IMR-90 (cell line): ENCODE results near the gene PRKCE. TPM values are rescaled to one million over a fixed set of nuclear protein-coding genes. Genes with fewer than 3 reads are reported as not detected.
A peak's percentile ranks its signal among the peaks of the same experiment; 100 is the strongest.

Source experiments
- ATAC-seq: fragments of 200-7000 bp; cut with Tn5 transposase; 2 replicates; pipeline ENCODE4 v1.9.1; 2020; ENCODE audit warnings: low read depth, mild to moderate bottlenecking, moderate library complexity
- BruUV-seq: library from RNA; stranded (reverse); fragments of 400-500 nt; replicated peaks from 2 replicates; lab custom pipeline; 2021; lab: Mats Ljungman, UMichigan
- CTCF ChIA-PET: fragments of 300-600 bp; formaldehyde crosslinking; extraction: SDS; loops from one replicate; lab custom pipeline; 2021; ENCODE audit warnings: antibody characterized with exemption; lab: Yijun Ruan, JAX
- POLR2A ChIA-PET: fragments of 300-600 bp; sonication (Branson Sonifier 250); formaldehyde crosslinking; loops from one replicate; lab custom pipeline; 2022; ENCODE audit warnings: antibody characterized with exemption; ENCODE audit not compliant: unreplicated experiment; lab: Charles Lee
- DNase-seq: peaks from one replicate; pipeline ENCODE4 v3.0.0; 2013
- H2AFZ ChIP-seq: replicated peaks from 2 replicates; pipeline ENCODE3; 2013; ENCODE audit warnings: low read length, mild to moderate bottlenecking; ENCODE audit not compliant: poor library complexity
- H2AK5ac ChIP-seq: 2 replicates; pipeline ENCODE4 v1.6.1; 2013; ENCODE audit warnings: low read depth, low read length, inconsistent platforms
- H2AK9ac ChIP-seq: replicated peaks from 2 replicates; pipeline ENCODE3; 2013; ENCODE audit warnings: mild to moderate bottlenecking, low read depth, low read length, moderate library complexity; ENCODE audit not compliant: poor library complexity
- H2BK120ac ChIP-seq: 2 replicates; pipeline ENCODE4 v1.6.1; 2013; ENCODE audit warnings: low read depth, low read length, inconsistent platforms
- H2BK15ac ChIP-seq: 3 replicates; pipeline ENCODE4 v1.6.1; 2013; ENCODE audit warnings: low read depth, low read length, inconsistent platforms
- H2BK20ac ChIP-seq: 2 replicates; pipeline ENCODE4 v1.6.1; 2013; ENCODE audit warnings: low read depth, mild to moderate bottlenecking, inconsistent platforms, low read length, moderate library complexity
- H2BK5ac ChIP-seq: 2 replicates; pipeline ENCODE4 v1.6.1; 2013; ENCODE audit warnings: mild to moderate bottlenecking, low read depth, low read length, inconsistent platforms; ENCODE audit not compliant: poor library complexity, severe bottlenecking
- H3K14ac ChIP-seq: replicated peaks from 2 replicates; pipeline ENCODE4 v1.6.1; 2013; ENCODE audit warnings: low read depth, low read length, inconsistent platforms
- H3K18ac ChIP-seq: 2 replicates; pipeline ENCODE4 v1.6.1; 2013; ENCODE audit warnings: low read depth, low read length, control low read depth
- H3K23ac ChIP-seq: 2 replicates; pipeline ENCODE4 v1.6.1; 2013; ENCODE audit warnings: low read depth, low read length, inconsistent platforms
- H3K27ac ChIP-seq: 2 replicates; pipeline ENCODE4 v1.5.1; 2013; ENCODE audit warnings: mild to moderate bottlenecking, control low read depth, low read length; ENCODE audit not compliant: insufficient read depth
- H3K27me3 ChIP-seq: 2 replicates; pipeline ENCODE4 v1.6.1; 2013; ENCODE audit warnings: low read length; ENCODE audit not compliant: control insufficient read depth, insufficient read depth
- H3K36me3 ChIP-seq: 2 replicates; pipeline ENCODE4 v1.6.1; 2013; ENCODE audit warnings: low read length, mixed read lengths; ENCODE audit not compliant: control insufficient read depth, insufficient read depth
- H3K4ac ChIP-seq: 2 replicates; pipeline ENCODE4 v1.6.1; 2013; ENCODE audit warnings: low read depth, low read length, inconsistent platforms
- H3K4me1 ChIP-seq: 2 replicates; pipeline ENCODE4 v1.6.1; 2013; ENCODE audit warnings: low read length, mixed read lengths; ENCODE audit not compliant: control insufficient read depth, insufficient read depth
- H3K4me2 ChIP-seq: 2 replicates; pipeline ENCODE4 v1.6.1; 2013; ENCODE audit warnings: low read depth, mild to moderate bottlenecking, control low read depth, low read length, moderate library complexity
- H3K4me3 ChIP-seq: 2 replicates; pipeline ENCODE4 v1.5.1; 2013; ENCODE audit warnings: low read depth, mild to moderate bottlenecking, control low read depth, low read length, moderate library complexity; ENCODE audit not compliant: insufficient read depth
- H3K56ac ChIP-seq: 2 replicates; pipeline ENCODE4 v1.6.1; 2013; ENCODE audit warnings: low read length, inconsistent platforms; ENCODE audit not compliant: insufficient read depth; ENCODE audit errors: extremely low read depth
- H3K79me1 ChIP-seq, 2 experiments: 2 replicates each; pipeline ENCODE4 v1.6.1; 2013; ENCODE audit warnings: low read length in 2 of 2, inconsistent platforms in 1 of 2, low read depth in 1 of 2
- H3K9ac ChIP-seq: 2 replicates; pipeline ENCODE4 v1.6.1; 2013; ENCODE audit warnings: low read depth, low read length, control low read depth
- H3K9me1 ChIP-seq: 2 replicates; pipeline ENCODE4 v1.6.1; 2013; ENCODE audit warnings: low read length, inconsistent platforms; ENCODE audit not compliant: insufficient read depth
- H3K9me3 ChIP-seq: 2 replicates; pipeline ENCODE4 v1.6.1; 2013; ENCODE audit warnings: low read length; ENCODE audit not compliant: control insufficient read depth, insufficient read depth
- H4K20me1 ChIP-seq: 2 replicates; pipeline ENCODE4 v1.6.1; 2013; ENCODE audit warnings: low read length, inconsistent platforms; ENCODE audit not compliant: insufficient read depth
- H4K5ac ChIP-seq: 2 replicates; pipeline ENCODE4 v1.6.1; 2013; ENCODE audit warnings: mild to moderate bottlenecking, low read depth, low read length, control low read depth
- H4K8ac ChIP-seq, 2 experiments: 2 replicates each; pipeline ENCODE4 v1.6.1; 2013; ENCODE audit warnings: low read depth in 2 of 2, low read length in 2 of 2, control low read depth in 1 of 2, inconsistent platforms in 1 of 2
- H4K91ac ChIP-seq: 2 replicates; pipeline ENCODE4 v1.6.1; 2013; ENCODE audit warnings: low read depth, low read length, inconsistent platforms; ENCODE audit not compliant: insufficient read depth
- BHLHE40 ChIP-seq: fragments of 150-350 bp; IDR thresholded peaks from 2 replicates; pipeline ENCODE4 v1.6.1; 2016; ENCODE audit warnings: mild to moderate bottlenecking, low read depth, low read length
- CEBPB ChIP-seq: IDR thresholded peaks from 2 replicates; pipeline ENCODE4 v1.6.1; 2012; ENCODE audit warnings: low read depth, low read length, improper control_type of control experiment
- MAFK ChIP-seq: IDR thresholded peaks from 2 replicates; pipeline ENCODE4 v1.6.1; 2012; ENCODE audit warnings: low read depth, low read length, improper control_type of control experiment
- MXI1 ChIP-seq: IDR thresholded peaks from 2 replicates; pipeline ENCODE4 v1.6.1; 2012; ENCODE audit warnings: low read depth, mild to moderate bottlenecking, low read length, moderate library complexity, borderline replicate concordance
- POLR2A ChIP-seq: IDR thresholded peaks from 2 replicates; pipeline ENCODE4 v1.6.1; 2012; ENCODE audit warnings: mild to moderate bottlenecking, low read depth, low read length
- SMC3 ChIP-seq: fragments of 150-350 bp; IDR thresholded peaks from 2 replicates; pipeline ENCODE4 v1.6.1; 2016; ENCODE audit warnings: low read depth, mild to moderate bottlenecking, antibody characterized with exemption, low read length, moderate library complexity
- WGBS, 2 experiments: methylation state at CpG; one replicate each; pipeline versions ENCODE4 v1.1.5 to v1.1.7; 2013; ENCODE audit warnings: missing lambda C conversion rate in 2 of 2; ENCODE audit not compliant: insufficient read length in 1 of 2; ENCODE audit errors: extremely low coverage in 2 of 2; 5-methylcytosine and 5-hydroxymethylcytosine counted together
- dilution Hi-C: fragments of 300-500 bp; cut with HindIII; formaldehyde crosslinking; loops from one replicate; pipeline ENCODE4 v1.14.3; 2018; ENCODE audit warnings: low sequenced_read_pairs; ENCODE audit not compliant: unreplicated experiment
- in situ Hi-C: fragments of 300-500 bp; cut with MboI; formaldehyde crosslinking; loops from 3 replicates; pipeline ENCODE4 v1.14.3; 2019; ENCODE audit warnings: low sequenced_read_pairs, inconsistent platforms, mixed read lengths
- intact Hi-C: fragments of 100-400 bp; cut with micrococcal nuclease; formaldehyde crosslinking; loops from 2 replicates; pipeline ENCODE4 v1.10.0; 2022
- polyA plus RNA-seq, 3 experiments: library from polyadenylated mRNA; depleted of rRNA; stranded (reverse); fragments of >200 nt; gene quantifications; 2 replicates each; pipeline ENCODE4 v1.2.3, GENCODE V29; 2012; ENCODE audit warnings: low replicate concordance in 1 of 3
- total RNA-seq: library from RNA; depleted of rRNA; stranded (reverse); fragments of >200 nt; gene quantifications from 2 replicates; pipeline ENCODE4 v1.2.3, GENCODE V29; 2012
- TF ChIP-seq, protein P1 (sequence below): conservative IDR thresholded peaks from 2 replicates; pipeline ENCODE4 v1.5.1; 2012; ENCODE audit warnings: mild to moderate bottlenecking, low read depth, low read length, improper control_type of control experiment

The PRKCE gene
- total and polyA plus RNA-seq, 2 of the 4 experiments (the other 2 are of a cell fraction) = 8.1 to 32.4 TPM

DNA sequence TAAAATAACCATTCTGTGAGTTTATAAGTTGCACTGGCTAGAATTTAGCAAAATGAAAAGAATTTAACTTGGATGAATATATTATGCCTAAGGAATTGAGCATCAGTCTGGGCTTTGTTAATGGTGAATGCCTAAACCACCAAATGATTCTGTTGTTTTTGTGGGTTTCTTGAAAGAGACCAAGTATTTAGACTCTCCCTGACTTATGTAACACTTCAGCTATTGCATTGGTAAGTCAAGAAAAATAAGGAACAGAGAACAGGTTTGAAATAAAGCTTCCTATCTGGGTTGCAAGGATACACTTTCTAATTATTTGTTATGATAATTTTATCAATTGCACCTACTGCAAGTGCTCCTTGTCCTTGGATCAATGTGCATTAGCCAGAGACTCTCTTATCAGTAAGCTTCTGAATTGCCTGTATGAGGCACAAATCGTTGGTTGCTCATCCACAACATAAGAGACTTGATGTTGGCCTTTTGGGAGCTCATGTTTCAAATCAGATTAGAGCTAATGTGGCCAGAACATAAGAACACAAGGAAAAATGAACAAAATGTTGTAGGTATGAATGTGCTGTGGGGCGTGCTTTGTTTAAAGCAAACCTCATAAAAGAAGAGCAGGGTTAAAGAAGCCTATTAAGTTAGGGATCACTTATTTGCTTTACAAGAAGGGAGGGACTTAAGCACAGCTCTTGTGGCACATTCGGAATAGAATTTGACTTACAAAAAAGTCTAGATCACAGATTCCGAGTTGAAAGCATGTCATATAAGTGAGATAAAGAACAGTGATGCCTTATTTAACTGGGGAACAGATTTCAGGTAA, 37.2 kb downstream of the PRKCE start:
- Histone ChIP-seq H2BK15ac (no peak overlapping the region), H3K27ac (no peak overlapping the region), H4K5ac (no peak overlapping the region), H3K56ac (no peak overlapping the region), H2AK5ac (no peak overlapping the region), H3K4me1 (no peaks in the 10 kb centered on the region), H2AFZ (no peak overlapping the region), H3K23ac (no peak overlapping the region), H3K4me2 (no peak overlapping the region), H2BK120ac (no peak overlapping the region), H3K4ac (no peak overlapping the region), H3K14ac (no peak overlapping the region), H3K79me1 (peaks cover 2 to 33% of the 10 kb centered on the region in 2 experiments; a peak in 3 of 4 replicates), H4K91ac (no peak overlapping the region), H4K20me1 (peaks cover 12% of the 10 kb centered on the region), H3K36me3 (no peaks in the 10 kb centered on the region), H2BK5ac (no peak overlapping the region), H3K27me3 (no peaks in the 10 kb centered on the region), H2BK20ac (no peak overlapping the region), H3K9me3 (no peaks in the 10 kb centered on the region), H2AK9ac (no peak overlapping the region), H3K4me3 (no peak overlapping the region), H3K9ac (no peak overlapping the region), H3K9me1 (no peaks in the 10 kb centered on the region), H3K18ac (no peak overlapping the region), H4K8ac (no peak overlapping the region)
- no TSS peak for BruUV-seq
- WGBS, 2 experiments = 84% methylated on average over 2 of the region's 4 CpGs; no CpG with 5 or more reads in 1 of the 2 experiments
- dilution Hi-C loops = no loop called here
- TF ChIP-seq BHLHE40 (no peak), MAFK (no peak), MXI1 (no peak), SMC3 (no peak), POLR2A (no peak), CEBPB (no peak)
- TF ChIP-seq, protein P1, sequence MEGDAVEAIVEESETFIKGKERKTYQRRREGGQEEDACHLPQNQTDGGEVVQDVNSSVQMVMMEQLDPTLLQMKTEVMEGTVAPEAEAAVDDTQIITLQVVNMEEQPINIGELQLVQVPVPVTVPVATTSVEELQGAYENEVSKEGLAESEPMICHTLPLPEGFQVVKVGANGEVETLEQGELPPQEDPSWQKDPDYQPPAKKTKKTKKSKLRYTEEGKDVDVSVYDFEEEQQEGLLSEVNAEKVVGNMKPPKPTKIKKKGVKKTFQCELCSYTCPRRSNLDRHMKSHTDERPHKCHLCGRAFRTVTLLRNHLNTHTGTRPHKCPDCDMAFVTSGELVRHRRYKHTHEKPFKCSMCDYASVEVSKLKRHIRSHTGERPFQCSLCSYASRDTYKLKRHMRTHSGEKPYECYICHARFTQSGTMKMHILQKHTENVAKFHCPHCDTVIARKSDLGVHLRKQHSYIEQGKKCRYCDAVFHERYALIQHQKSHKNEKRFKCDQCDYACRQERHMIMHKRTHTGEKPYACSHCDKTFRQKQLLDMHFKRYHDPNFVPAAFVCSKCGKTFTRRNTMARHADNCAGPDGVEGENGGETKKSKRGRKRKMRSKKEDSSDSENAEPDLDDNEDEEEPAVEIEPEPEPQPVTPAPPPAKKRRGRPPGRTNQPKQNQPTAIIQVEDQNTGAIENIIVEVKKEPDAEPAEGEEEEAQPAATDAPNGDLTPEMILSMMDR = no peak
- CTCF ChIA-PET = no interaction called here
- POLR2A ChIA-PET = no interaction called here
- DNase-seq = peak; percentile 18
- intact Hi-C loops = no loop called here
- in situ Hi-C loops = no loop called here
- ATAC-seq = no peak; the same call in 1 of the 2 replicates
